ENCODE data around the gene TMEM236.

TMEM236 gene, protein sequence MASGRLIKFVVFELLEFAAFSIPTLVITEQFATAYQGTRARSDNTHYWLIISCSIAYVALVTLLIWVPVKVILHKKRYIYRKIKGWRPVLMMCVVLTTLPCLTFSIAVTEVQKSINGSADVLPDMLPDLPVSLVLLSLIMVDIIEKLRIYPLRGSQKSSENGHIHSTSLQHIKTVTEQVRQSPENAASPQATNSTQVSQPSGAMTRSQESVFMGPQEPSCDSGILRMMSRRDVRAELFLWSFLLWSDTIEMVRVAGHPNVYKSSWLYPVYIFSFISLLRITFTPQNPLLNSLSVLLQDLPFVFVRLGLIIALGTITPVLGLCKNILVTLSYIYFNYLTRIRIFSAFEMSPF

DNA sequence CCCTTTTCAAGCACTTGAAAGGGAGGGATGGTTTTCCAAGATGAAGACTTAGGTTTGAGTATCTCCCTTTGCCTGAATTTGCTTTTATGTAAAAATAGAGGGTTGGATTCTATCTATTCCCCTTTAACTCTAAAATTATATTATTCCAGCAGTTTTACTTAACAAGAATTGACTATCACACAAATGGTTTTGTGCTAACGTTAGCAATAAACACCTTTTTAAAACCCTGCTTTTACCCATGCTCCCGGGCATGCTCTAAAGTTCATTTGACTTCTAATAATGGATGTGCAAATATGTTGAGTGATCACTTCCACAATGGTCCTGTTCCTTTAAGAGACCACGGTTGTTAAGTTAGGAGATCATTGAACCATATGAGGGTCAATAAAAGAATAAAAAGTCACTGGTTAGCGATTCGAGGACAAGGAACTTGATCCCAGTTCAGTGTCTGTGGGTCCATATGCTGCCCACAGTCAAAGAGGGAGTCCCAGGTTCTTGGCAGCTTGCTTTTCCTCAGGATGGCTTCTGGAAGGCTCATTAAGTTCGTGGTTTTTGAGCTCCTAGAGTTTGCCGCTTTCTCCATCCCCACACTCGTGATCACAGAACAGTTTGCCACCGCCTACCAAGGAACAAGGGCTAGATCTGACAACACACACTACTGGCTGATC, at the start of gene TMEM236:
TMEM236 (plus strand) TSS at position 421 of the 665 bp plus-strand sequence; CDS start at position 516, 95 bp downstream.
- TF ChIP-seq FOXM1 (IDR thresholded peaks at IDR 0.05; ENCODE audit: borderline replicate concordance, low read depth) (no peak), TCF12 (IDR thresholded peaks at IDR 0.05; ENCODE audit: low read depth) (no peak), EGR1 (IDR thresholded peaks at IDR 0.05) (no peak), RAD21 (IDR thresholded peaks at IDR 0.05; ENCODE audit: low read depth) (no peak), TEAD4 (IDR thresholded peaks at IDR 0.05) (no peak), YY1 (IDR thresholded peaks at IDR 0.05; ENCODE audit: low read depth) (no peak)
- TF ChIP-seq, protein P1, sequence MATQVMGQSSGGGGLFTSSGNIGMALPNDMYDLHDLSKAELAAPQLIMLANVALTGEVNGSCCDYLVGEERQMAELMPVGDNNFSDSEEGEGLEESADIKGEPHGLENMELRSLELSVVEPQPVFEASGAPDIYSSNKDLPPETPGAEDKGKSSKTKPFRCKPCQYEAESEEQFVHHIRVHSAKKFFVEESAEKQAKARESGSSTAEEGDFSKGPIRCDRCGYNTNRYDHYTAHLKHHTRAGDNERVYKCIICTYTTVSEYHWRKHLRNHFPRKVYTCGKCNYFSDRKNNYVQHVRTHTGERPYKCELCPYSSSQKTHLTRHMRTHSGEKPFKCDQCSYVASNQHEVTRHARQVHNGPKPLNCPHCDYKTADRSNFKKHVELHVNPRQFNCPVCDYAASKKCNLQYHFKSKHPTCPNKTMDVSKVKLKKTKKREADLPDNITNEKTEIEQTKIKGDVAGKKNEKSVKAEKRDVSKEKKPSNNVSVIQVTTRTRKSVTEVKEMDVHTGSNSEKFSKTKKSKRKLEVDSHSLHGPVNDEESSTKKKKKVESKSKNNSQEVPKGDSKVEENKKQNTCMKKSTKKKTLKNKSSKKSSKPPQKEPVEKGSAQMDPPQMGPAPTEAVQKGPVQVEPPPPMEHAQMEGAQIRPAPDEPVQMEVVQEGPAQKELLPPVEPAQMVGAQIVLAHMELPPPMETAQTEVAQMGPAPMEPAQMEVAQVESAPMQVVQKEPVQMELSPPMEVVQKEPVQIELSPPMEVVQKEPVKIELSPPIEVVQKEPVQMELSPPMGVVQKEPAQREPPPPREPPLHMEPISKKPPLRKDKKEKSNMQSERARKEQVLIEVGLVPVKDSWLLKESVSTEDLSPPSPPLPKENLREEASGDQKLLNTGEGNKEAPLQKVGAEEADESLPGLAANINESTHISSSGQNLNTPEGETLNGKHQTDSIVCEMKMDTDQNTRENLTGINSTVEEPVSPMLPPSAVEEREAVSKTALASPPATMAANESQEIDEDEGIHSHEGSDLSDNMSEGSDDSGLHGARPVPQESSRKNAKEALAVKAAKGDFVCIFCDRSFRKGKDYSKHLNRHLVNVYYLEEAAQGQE (IDR thresholded peaks at IDR 0.05; ENCODE audit: low read depth): no peak
- TF ChIP-seq, protein P2, sequence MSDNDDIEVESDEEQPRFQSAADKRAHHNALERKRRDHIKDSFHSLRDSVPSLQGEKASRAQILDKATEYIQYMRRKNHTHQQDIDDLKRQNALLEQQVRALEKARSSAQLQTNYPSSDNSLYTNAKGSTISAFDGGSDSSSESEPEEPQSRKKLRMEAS (IDR thresholded peaks at IDR 0.05): no peak

DNA sequence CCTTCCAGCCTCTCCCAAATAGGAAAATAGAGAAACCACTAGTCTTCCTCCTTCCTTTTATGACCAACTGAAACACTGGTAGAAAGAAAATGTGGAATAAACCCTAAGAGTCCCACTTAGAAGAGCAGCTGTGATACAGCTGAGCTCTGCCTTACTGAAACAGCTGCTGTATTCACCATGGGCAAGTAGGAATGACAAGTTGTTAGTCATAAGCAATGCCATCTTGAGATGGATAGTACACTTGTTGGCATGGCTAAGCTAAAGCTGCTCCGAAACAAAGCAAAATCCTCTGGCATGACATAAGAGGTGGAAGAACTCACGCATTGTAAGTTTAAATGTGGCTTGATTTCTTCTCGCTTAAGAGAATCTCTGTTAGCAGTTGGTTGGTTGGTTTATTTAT, 48.3 kb upstream of the TMEM236 start:
- TF ChIP-seq TCF12 (IDR thresholded peaks at IDR 0.05; ENCODE audit: low read depth) (no peak), TEAD4 (IDR thresholded peaks at IDR 0.05) (no peak), EGR1 (IDR thresholded peaks at IDR 0.05) (no peak), YY1 (IDR thresholded peaks at IDR 0.05; ENCODE audit: low read depth) (no peak), CREB1 (IDR thresholded peaks at IDR 0.05; ENCODE audit: low read depth) (no peak), ZBTB7A (IDR thresholded peaks at IDR 0.05; ENCODE audit: low read depth) (no peak), TAF1 (IDR thresholded peaks at IDR 0.05; ENCODE audit: low read depth) (no peak), NFIC (IDR thresholded peaks at IDR 0.05) (no peak), FOXM1 (IDR thresholded peaks at IDR 0.05; ENCODE audit: borderline replicate concordance, low read depth) (no peak), EP300 (IDR thresholded peaks at IDR 0.05; ENCODE audit: borderline replicate concordance) (no peak), RAD21 (IDR thresholded peaks at IDR 0.05; ENCODE audit: low read depth) (no peak), CEBPB (IDR thresholded peaks at IDR 0.05) (no peak)
- TF ChIP-seq, protein P2 (IDR thresholded peaks at IDR 0.05): no peak
- TF ChIP-seq, protein P3, sequence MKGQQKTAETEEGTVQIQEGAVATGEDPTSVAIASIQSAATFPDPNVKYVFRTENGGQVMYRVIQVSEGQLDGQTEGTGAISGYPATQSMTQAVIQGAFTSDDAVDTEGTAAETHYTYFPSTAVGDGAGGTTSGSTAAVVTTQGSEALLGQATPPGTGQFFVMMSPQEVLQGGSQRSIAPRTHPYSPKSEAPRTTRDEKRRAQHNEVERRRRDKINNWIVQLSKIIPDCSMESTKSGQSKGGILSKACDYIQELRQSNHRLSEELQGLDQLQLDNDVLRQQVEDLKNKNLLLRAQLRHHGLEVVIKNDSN (IDR thresholded peaks at IDR 0.05): no peak
- TF ChIP-seq, protein P1 (IDR thresholded peaks at IDR 0.05; ENCODE audit: low read depth): no peak

DNA sequence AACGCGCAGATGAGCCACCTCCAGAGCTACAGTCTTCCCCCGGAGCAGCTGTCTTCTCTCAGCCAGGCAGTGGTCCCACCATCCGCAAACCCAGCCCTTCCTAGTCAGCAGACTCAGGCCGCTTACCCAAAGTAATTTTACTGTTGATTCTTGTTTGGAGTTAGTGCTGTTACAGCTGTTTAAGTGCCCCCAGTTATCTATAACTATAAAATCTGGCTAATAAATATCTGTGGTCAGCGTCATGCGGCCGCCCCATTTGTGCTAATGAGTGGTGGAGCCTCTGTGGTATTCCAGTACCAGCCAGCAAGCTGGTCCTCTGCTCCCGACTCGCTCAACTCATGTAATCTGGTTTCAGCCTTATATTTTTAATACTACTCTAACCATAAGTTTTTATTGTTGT, 43.2 kb upstream of the TMEM236 start:
- TF ChIP-seq, protein P2 (IDR thresholded peaks at IDR 0.05): no peak
- TF ChIP-seq ZBTB7A (IDR thresholded peaks at IDR 0.05; ENCODE audit: low read depth): no peak
- no peak for TF ChIP-seq CEBPB (IDR thresholded peaks at IDR 0.05)
- TF ChIP-seq RAD21 (IDR thresholded peaks at IDR 0.05; ENCODE audit: low read depth): no peak
- no peak for TF ChIP-seq TCF12 (IDR thresholded peaks at IDR 0.05; ENCODE audit: low read depth)
- no peak for TF ChIP-seq EGR1 (IDR thresholded peaks at IDR 0.05)
- TF ChIP-seq, protein P1 (IDR thresholded peaks at IDR 0.05; ENCODE audit: low read depth): no peak

DNA sequence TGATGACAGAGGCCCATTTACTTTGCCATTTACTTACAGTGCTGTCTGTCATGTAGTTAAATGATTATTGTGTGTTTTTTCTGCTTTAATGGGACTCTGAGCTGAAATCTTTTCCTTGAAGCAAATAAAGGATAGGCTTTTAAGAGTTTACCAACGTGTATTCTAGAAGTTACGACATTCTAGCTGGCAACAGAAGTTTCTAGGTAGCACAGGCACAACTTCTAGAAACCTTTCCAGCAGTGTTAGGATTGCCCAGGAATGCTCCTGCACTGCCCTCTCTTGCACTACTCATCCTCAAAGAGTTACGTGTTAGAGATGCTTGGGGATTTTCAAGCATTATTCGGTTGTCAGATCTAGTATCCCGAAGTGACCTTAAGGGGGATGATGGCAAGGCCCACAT, 42.5 kb upstream of the TMEM236 start:
- no peak for TF ChIP-seq ZBTB7A (IDR thresholded peaks at IDR 0.05; ENCODE audit: low read depth)

DNA sequence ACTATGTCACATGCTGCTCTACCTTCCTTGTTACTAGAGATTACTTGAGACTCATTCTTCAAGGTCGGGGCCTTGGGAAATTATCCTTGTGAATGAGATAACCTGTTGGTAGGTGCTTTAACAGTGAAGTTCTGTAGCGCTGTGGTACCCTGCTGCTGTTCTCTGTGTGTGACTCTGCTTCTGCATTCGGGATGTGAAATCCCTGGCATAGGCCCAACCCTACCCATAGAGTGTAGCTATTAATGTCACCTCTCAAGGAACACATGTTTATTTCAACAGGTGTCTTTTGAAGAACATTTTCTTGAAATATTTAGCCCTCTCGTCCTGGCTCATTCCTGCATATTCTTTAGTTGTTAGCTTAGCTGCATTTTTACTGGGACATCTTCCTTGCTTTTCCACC, 41.8 kb upstream of the TMEM236 start:
- TF ChIP-seq, protein P3 (IDR thresholded peaks at IDR 0.05): no peak
- TF ChIP-seq, protein P1 (IDR thresholded peaks at IDR 0.05; ENCODE audit: low read depth): no peak

Measured in Ishikawa (cell line).